ENCODE measurements around the gene GASK1A.
"Not testable (repeated sequence)": the region's sequence is repeated elsewhere in the genome, so short reads cannot be mapped to it uniquely, and the experiment has no call there.

The GASK1A gene

GRCh38 chr3:43032646-43033628 lies 53.8 kb downstream of the GASK1A start:
- DNase-seq: no peak

- no peak for DNase-seq
These were observed 55.1 kb downstream of the GASK1A start for GRCh38 chr3:43034200-43034599.

- DNase-seq: no peak
These were observed 55.8 kb downstream of the GASK1A start for GRCh38 chr3:43034911-43035310.

- DNase-seq: no peak
These were observed 56.8 kb downstream of the GASK1A start for GRCh38 chr3:43035801-43036365.

DNA sequence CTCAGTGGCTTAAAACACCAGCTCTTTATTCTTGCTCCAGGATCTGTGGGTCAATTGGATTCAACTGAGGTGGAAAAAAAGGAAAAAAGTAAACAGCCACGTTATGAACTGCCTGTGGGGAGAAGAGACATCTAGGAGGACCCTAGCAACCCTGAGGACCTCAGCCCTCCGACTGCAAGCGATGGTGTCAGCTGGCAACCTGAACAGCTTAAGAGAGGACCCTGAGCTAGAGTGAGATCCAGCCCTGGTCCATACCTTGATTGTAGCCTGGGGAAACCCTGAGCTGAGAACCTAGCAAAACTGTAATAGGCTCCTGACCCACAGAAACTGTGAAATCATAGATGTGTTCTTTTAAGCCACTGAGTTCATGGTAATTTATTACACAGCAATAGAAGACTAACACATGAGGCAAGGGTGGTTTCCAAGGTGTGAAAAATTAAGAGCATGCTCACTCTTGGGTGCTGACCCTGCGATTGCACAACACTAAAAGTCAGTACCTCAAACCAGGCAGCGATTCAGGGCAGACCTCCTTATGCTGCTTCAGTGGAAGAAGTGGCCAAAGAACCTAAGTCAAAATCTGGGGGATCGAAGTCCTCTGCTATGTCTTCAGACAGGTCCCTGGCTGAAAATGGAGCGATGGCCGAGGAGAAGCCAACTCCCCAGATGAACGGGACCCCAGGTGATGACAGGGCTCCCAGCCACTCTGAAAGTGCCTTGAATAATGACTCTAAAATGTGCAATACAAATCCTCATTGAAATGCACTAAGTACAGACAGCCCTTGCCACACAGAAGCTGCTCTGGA lies 57.7 kb downstream of the GASK1A start:
- peak in 1 of 2 donors; percentile 29 for DNase-seq

DNA sequence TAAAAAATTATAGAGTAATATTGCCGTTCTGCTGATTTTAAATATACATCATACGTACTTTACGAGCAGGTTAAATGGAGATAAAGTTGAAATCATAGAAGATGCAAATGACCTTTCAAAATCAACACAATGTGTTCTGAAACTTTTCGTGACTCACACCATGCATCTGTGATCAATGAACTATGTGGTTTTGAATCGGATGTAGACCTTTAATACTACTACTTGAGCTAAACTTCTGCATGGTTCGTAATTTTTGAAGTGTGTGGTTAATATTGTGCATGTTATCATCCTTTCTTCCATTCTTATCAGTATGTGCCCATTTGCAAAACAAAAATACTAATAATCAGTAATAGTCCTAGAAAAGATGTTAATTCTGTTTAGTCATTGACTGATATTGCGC lies 58.9 kb downstream of the GASK1A start:
- DNase-seq: peak in 1 of 2 donors; percentile 14

DNA sequence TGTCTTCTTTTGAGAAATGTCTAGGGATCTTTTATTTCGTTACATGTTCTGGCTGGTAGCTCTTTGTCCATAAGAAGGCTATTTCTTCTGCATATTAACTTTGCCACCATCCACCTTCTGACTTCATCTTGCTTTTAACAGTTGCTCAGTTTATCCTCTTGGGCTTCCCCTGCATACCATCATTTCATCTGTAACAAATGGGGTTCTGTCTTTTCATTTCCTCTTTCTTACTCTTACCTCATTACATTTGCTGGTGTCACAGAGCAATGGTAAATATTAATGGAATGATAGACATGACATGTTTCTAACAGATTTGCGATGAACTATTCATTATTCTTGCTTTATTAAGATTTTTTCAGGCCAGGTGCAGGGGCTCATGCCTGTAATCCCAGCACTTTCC lies 62.4 kb downstream of the GASK1A start:
- DNase-seq: no peak

DNA sequence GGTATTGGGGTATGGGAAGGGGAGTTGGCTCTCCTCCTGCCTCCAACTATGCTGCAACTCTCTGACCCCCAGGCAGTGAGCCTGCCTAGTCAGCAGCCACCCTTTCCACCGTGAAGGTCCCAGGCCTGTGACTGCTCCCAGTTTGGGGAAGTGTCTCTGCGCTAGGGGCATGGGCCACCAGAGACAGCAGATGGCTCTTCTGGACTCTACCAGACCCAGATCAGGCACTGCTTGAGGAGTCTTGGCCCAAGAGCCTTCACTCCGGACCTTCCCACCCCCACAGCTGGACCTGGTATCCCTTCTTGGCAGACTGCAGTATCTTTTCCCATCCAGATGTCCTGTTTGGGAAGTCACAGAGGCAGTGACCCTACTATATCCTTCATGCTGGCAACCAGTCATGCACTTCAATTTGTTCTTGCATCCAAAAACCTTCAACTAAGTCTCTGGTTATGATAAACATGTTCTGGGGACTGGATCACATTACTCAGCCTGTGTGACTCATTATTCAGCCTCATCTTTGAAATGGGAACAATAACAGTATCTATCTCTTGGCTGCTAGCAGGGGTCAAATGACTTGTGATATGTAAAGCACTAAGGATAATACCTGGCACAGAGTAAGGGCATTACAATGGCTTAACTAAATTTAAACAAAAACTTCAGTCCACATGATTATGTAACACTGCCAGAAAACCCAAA lies 64.1 kb downstream of the GASK1A start:
- DNase-seq: no peak

DNA sequence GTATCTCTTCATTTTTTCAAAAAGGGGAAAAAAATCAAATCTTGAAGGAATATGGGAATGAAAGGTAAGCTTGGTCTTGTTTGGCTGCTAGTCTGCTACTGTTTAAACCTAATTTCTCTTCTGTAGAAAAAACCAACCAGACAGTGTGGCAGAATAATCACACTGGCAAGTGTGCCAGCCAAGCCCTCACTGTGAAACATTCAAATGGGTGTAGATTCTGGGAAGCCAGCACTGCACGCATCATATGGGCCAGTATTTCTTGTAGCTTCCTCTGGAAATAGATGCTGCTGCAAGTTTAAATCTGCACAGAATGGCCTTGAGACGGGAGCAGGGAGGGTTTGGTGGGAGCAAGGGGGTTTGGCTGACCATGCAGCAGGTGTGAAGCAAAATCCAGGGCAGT lies 64.7 kb downstream of the GASK1A start:
- DNase-seq: no peak

DNA sequence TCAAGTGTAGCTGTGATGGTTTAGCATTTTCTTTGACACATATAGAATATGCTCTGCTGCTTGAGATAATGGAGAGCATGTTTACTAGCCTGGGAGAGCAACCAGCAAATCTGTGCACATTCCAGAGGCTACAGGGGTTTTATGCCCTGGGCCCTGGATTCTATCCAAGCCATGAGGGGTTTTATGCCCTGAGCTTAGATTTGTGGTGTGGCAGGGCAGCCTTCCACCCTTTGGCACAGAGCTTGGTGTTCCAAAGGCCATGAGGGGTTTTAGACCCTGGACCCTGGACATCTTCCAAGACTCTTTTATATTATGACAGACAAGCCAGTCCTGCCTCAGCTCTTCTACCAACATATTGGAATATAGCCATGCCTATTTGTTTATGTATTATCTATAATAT lies 66.0 kb downstream of the GASK1A start:
- DNase-seq: not testable (repeated sequence)

DNA sequence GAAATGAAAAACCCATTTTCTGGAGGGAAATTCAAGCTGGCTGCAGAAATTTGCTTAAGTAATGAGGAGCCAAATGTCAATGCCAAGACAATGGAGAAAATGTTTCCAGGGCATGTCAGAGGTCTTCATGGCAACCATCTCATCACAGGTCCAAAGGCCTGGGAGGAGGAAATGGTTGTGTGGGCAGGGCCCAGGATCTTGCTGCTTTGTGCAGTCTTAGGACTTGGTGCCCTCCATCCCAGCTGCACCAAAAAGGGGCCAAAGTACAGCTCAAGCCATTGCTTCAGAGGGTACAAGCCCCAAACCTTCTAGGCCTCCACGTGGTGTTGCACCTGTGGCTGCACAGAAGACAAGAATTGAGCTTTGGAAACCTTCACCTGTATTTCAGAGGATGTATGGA lies 67.5 kb downstream of the GASK1A start:
- DNase-seq: no peak

DNA sequence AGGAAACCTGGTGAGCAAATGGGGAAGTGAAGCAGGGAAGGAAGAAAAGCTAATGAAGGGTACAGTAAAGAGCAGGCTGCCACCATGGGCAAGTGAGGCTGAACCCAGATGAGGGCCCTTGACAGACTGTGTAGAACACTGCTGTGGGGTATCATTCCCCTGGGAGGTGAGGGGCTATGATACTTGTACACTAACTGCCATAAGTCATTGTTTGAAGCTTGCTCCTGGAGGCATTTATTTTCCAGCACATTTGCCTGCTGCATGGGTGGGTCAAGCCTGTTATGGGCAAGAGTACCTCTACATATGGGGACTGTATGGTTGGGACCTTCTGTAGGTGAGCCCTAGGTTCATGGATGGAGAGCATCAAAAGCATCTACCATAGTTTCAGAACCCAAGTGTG lies 69.4 kb downstream of the GASK1A start:
- DNase-seq: no peak

- DNase-seq: no peak
These were observed 74.2 kb downstream of the GASK1A start for GRCh38 chr3:43053291-43053690.

GRCh38 chr3:43054754-43055153 lies 75.6 kb downstream of the GASK1A start:
- no peak for DNase-seq

- no peak for DNase-seq
These were observed 76.3 kb downstream of the GASK1A start for GRCh38 chr3:43055393-43055792.

DNA sequence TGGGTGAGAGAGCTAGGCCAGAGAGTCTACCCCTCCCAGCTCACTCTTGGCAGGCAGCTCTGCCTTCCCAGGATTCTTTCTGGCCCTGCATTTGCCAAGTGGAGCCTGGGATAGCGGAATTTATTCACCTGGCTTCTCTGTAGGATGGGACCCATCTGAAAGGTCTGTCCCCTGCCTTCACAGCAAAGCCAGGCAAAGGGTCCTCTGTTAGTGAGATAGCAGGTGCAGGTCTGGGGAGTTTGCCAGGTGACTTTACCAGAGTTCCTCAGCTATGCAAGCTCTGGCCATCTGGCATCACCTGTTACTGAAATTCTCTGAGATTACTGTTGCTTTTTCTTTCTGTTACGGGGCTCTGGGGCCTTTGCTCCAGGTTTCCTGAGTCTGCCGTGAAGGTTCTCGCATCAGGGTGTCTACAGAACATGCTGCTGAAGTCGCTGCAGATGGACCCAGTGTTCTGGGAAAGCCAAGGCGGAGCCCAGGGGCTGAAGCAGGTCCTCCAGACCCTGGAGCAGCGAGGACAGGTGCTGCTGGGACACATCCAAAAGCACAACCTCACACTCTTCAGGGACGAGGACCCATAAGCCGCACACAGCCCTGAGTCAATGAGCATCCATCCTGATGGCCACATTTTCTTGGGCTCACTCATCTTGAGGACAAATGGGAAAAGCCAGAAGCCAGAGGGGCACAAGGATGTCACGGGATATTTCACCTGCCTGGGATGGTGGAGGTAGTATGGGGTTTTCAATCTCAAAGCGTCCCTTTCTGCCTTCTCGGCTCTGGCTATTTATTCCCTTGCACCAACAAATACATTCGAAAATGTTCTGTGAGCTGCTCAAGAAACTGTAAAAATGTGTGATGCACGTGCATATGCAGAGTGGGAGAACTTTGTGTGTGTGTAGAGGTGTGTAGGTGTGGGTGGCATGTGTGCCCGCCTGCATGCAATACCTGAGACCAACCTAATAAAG lies 77.0 kb downstream of the GASK1A start:
- no peak for DNase-seq

- no peak for DNase-seq
These were observed 80.3 kb downstream of the GASK1A start for GRCh38 chr3:43059456-43059855.

DNA sequence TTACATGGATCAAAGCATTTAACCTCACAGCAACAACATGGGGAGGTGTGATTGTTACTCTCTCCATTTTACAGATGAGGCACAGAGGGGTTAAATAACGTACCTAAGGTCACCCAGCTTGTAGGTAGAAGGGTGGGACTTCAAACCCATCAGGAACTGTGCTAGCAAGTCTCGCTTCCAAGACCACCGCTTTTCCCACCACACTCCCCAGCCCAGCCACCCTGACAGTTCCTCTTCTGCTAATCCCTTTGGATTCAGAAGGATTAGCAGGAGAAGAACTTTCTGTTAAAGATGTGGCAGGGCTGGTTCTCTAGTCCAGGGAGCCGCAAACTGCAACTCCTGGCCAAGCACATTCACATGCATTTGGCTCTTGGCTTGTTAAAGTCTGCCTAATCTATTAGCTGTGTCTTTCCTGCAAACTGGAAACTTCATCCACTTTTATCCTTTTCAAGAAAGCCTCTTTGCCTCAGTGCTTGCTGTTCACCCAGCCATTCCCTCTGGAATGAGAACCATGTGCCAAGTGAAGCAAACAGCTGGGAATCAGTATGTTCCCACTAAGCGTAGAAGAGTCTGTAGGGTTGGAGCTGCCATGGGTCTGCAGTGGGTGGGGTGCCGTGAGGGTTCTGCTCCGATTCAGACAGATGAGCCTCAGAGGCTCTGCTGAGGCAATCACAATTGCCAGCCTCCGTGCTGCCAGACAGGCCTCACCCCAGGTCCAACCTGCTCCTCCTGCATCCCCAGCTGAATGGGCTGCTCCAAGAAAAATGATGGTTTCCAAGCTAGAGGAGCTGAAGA lies 82.2 kb downstream of the GASK1A start:
- no peak for DNase-seq

DNA sequence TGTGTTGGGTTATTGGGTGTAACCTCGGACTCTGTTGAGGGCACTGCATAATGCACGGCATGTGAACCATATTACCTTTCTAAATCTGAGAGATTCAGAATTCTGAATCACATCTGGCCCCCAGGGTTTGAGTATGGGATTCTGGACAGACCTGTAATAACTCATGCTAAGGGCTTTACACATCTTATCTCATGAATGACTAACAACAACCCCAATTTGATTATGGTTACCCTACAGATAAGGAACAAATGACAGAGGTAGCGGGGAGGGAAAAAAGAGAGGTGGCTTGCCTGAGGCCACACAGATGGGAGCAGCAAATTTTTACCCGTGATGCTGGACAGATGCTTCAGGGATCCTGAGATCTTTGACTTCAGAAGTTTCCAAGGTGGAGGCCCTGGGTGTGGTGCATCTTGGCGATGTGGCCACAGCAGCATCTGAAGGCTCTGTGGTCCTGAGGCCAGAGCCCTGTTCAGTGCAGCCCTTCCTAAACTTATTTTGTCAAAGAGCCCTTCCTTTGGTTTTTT lies 83.0 kb downstream of the GASK1A start:
- DNase-seq: no peak

- no peak for DNase-seq
These were observed 83.5 kb downstream of the GASK1A start for GRCh38 chr3:43062564-43063040.

Data from CD4-positive, alpha-beta T cell treated with Interferon alpha-2 for 1 hour (primary cell).